Neural cell (in vitro differentiated cells): ENCODE data around the gene TXNRD3.

ENCODE experiments used
- CTCF ChIP-seq: fragments of 450-650 bp; IDR thresholded peaks from 2 replicates; pipeline ENCODE4 v1.5.1; 2014; ENCODE audit warnings: antibody characterized with exemption, mild to moderate bottlenecking, moderate library complexity; ENCODE audit not compliant: poor library complexity, severe bottlenecking
- EZH2 ChIP-seq: fragments of 200-600, 300-800 bp; shearing (Covaris generic), sonication (generic); IDR thresholded peaks from 2 replicates; pipeline ENCODE4 v1.6.1; 2014; ENCODE audit warnings: antibody characterized with exemption, low read length, borderline replicate concordance, mild to moderate bottlenecking; ENCODE audit not compliant: insufficient read depth, poor library complexity, severe bottlenecking
- POLR2AphosphoS5 ChIP-seq: IDR thresholded peaks from 2 replicates; pipeline ENCODE4 v1.6.1; 2012
- RAD21 ChIP-seq: fragments of 450-650 bp; conservative IDR thresholded peaks from 2 replicates; pipeline ENCODE4 v1.6.1; 2014; ENCODE audit warnings: antibody characterized with exemption, mild to moderate bottlenecking, moderate library complexity
- SMC3 ChIP-seq: fragments of 450-650 bp; conservative IDR thresholded peaks from 2 replicates; pipeline ENCODE4 v1.6.1; 2014; ENCODE audit warnings: antibody characterized with exemption, mild to moderate bottlenecking, moderate library complexity; ENCODE audit not compliant: poor library complexity

- TF ChIP-seq POLR2AphosphoS5: no peak
- no peak for TF ChIP-seq CTCF
- TF ChIP-seq SMC3: no peak
- TF ChIP-seq EZH2: no peak
- TF ChIP-seq RAD21: no peak
Measured at GRCh38 chr3:126616931-126617330, 38.0 kb downstream of the TXNRD3 start.
